ENCODE results near the gene ARL5B.
"Not testable (repeated sequence)": the region's sequence is repeated elsewhere in the genome, so short reads cannot be mapped to it uniquely, and the experiment has no call there.

ARL5B gene, protein sequence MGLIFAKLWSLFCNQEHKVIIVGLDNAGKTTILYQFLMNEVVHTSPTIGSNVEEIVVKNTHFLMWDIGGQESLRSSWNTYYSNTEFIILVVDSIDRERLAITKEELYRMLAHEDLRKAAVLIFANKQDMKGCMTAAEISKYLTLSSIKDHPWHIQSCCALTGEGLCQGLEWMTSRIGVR

DNA sequence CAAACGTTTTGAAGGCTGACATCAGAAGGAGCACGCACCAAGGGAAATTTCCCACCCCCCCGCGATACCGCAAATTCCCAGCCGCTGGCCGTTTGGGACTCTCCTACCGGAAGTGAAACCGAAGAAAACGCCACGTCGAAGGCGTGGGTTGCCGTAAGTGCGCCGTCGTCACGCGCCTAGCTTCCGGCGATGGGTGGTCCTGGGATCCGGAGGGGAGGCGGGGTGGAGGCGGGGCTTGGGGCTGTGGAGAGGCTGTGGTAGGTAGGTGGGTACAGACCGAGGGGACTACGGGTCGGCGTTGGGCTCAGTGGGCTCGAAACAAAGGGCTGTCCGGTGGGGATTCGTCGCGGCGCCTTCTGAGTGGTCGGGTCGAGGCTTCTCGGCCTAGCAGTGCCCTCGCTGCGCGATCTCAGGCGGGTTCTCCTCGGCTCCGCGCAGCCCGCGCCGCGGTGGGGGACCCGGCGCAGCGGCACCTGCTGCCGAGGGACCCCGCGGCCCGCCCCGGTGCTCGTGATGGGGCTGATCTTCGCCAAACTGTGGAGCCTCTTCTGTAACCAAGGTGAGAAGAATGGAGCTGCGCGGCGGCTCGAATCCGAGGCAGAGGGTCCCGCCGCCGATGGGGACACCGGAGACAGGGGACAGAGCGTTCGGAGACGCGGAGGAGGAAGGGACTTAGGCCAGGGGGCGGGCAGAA is at the start of gene ARL5B:
Gene ARL5B (plus strand): TSS at position 307 of the 694 bp plus-strand sequence. CDS start 207 bp downstream, at position 514.
- H3K27me3 Mint-ChIP-seq: no peaks in the 10 kb centered on the region
- H3K4me1 Mint-ChIP-seq (ENCODE audit: low read depth): peaks cover 42% of the 10 kb centered on the region
- H3K36me3 Mint-ChIP-seq: peaks cover 7% of the 10 kb centered on the region
- H3K27ac Mint-ChIP-seq: peak within 1 kb of the TSS; percentile 96
- H3K4me3 Mint-ChIP-seq: peak within 1 kb of the TSS; percentile 99
- H3K9me3 Mint-ChIP-seq (ENCODE audit: low read depth): no peaks in the 10 kb centered on the region

DNA sequence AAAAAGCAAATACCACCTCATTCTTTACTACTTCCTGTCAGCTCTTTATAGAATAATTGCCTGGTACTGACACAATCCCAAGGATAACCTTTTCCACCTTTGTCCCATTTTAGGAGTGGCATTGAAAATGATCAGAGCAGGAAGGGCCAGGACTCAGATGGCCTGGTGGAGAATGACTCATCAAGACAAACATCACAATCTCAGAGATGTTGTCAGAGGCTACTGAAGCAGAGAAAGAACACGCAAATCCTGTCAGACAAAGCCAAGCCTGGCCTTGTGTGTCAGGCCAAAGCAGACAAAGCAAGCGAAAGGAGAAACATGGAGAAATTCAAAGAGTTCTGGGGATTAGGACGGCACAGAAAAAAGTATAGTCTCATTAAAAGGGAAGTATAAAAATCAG is 48.7 kb upstream of the ARL5B start:
- peak overlapping the region; percentile 41 for H3K27ac Mint-ChIP-seq
- H3K4me1 Mint-ChIP-seq (ENCODE audit: low read depth): peaks cover 5% of the 10 kb centered on the region
- H3K9me3 Mint-ChIP-seq (ENCODE audit: low read depth): no peaks in the 10 kb centered on the region
- peaks cover 30% of the 10 kb centered on the region for H3K36me3 Mint-ChIP-seq
- no peak overlapping the region for H3K4me3 Mint-ChIP-seq
- no peaks in the 10 kb centered on the region for H3K27me3 Mint-ChIP-seq

DNA sequence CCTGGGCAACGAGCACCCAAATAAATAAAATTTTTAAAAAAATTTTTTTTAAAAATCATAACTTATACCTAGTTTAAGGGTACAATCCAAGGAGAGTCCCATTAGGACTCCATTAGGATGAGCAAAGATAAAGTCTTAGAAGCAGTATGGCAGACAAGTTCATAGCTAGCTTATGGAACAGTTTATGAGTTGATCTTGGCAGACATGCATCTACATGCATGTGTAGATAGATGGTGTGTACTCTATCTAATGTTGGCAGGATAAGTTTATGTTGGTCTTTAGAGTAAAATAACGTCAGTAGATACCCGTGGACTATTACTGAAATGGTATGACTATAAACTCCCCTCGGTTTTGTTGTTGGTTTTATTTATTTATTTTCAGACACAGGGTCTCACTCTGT is 48.1 kb upstream of the ARL5B start:
- H3K27me3 Mint-ChIP-seq: no peaks in the 10 kb centered on the region
- H3K4me1 Mint-ChIP-seq (ENCODE audit: low read depth): peaks cover 5% of the 10 kb centered on the region
- no peak overlapping the region for H3K27ac Mint-ChIP-seq
- H3K4me3 Mint-ChIP-seq: no peak overlapping the region
- no peaks in the 10 kb centered on the region for H3K9me3 Mint-ChIP-seq (ENCODE audit: low read depth)
- H3K36me3 Mint-ChIP-seq: peaks cover 27% of the 10 kb centered on the region

DNA sequence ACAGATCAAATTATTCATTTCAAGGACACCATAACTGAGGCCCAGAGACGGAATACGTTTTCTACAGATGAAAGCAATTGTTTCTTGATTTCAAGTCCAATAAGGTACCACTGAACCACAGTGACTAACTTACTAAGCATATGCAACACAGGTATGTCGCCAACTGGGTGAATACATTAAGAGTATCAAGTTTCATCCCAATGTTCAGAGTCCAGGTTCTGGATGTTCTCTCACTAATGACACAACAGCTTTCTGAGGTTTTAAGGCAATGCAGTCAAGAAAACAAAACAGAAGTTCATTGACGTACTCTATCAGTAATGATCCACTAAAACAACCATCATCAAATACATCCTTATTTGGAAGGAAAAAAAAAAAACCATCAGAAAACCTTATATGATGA is 43.6 kb upstream of the ARL5B start:
- H3K4me3 Mint-ChIP-seq: no peak overlapping the region
- H3K9me3 Mint-ChIP-seq (ENCODE audit: low read depth): no peaks in the 10 kb centered on the region
- no peak overlapping the region for H3K27ac Mint-ChIP-seq
- no peaks in the 10 kb centered on the region for H3K4me1 Mint-ChIP-seq (ENCODE audit: low read depth)
- H3K36me3 Mint-ChIP-seq: peaks cover 34% of the 10 kb centered on the region
- H3K27me3 Mint-ChIP-seq: no peaks in the 10 kb centered on the region

DNA sequence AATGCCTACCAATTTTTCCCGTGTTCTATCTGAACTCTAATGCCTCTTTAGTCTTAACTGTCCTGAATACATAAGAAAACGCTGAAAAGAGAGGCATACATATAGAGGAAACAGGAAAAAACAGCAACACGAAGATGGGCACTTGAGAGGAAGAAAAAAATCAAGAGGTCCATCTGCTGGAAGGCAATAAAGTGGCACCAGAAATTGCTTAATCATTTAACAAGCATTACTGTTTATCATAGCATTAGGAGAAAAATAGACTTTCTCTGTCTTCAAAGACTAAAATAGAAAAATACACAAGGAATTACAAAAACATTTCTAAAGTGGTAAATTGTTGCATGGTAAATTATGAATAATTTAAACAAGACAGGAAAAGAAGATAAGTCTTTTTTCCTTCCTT is 42.9 kb upstream of the ARL5B start:
- no peaks in the 10 kb centered on the region for H3K9me3 Mint-ChIP-seq (ENCODE audit: low read depth)
- H3K36me3 Mint-ChIP-seq: peaks cover 35% of the 10 kb centered on the region
- H3K4me3 Mint-ChIP-seq: no peak overlapping the region
- no peaks in the 10 kb centered on the region for H3K27me3 Mint-ChIP-seq
- no peaks in the 10 kb centered on the region for H3K4me1 Mint-ChIP-seq (ENCODE audit: low read depth)
- no peak overlapping the region for H3K27ac Mint-ChIP-seq

DNA sequence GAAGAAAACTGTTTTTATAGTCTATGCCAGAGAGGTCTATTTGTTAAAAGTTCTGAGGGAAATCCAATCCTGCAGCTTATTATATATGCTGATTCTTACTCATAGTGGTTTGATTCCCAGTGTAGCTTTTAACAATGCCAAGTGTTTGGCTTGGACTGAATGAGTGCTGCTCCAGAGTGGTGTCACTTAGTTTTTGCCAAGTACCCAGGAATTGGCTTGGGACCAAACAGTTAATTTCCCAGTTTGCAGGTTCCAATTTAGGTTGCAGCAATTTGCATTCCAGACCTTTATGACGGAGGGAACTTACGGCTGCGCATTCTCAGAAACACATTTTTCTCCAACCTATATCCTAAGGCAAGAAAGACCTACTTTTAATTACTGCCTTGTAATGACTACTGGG is 40.2 kb upstream of the ARL5B start:
- no peaks in the 10 kb centered on the region for H3K4me1 Mint-ChIP-seq (ENCODE audit: low read depth)
- H3K36me3 Mint-ChIP-seq: peaks cover 25% of the 10 kb centered on the region
- no peaks in the 10 kb centered on the region for H3K27me3 Mint-ChIP-seq
- no peak overlapping the region for H3K4me3 Mint-ChIP-seq
- no peaks in the 10 kb centered on the region for H3K9me3 Mint-ChIP-seq (ENCODE audit: low read depth)
- H3K27ac Mint-ChIP-seq: no peak overlapping the region

DNA sequence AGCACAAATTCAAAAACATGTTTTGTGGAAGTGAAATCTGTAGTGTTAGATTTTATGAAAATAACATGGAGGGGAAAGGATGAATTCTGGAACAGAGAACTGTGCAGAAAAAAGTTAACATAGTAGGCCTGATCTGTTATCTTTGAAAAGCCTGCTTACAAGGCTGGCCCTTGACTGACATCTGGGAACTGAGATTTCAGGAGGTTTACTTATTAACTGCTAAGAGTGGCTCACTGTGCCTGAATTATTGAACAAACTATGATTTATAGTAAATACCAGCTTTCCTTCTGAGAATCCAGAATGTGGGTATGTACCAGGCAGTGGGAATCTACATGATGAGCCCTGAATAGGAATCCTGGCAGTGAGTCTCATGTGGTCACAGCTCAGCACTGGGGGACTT is 38.4 kb upstream of the ARL5B start:
- H3K27ac Mint-ChIP-seq: no peak overlapping the region
- peaks cover 25% of the 10 kb centered on the region for H3K36me3 Mint-ChIP-seq
- no peaks in the 10 kb centered on the region for H3K27me3 Mint-ChIP-seq
- H3K9me3 Mint-ChIP-seq (ENCODE audit: low read depth): no peaks in the 10 kb centered on the region
- no peaks in the 10 kb centered on the region for H3K4me1 Mint-ChIP-seq (ENCODE audit: low read depth)
- H3K4me3 Mint-ChIP-seq: no peak overlapping the region

DNA sequence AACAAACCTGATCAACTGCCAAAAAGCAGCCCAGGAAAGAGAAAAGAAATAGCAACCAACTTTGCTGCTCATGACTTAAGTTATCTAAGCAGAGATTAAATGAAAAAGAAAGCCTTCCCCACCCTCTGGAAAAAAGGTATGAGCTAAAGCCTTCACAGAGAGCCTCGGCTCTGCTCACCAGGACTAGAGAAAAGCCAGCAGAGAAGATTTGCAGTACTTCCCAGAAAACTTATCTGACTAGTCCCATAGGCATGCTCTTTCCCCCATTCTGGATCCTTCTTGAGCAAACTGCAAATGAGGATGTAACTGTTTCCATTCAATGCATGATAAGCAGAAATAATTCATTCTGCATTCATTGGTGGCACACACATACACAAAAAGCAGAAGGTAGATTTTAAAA is 35.6 kb upstream of the ARL5B start:
- H3K4me1 Mint-ChIP-seq (ENCODE audit: low read depth): peaks cover 19% of the 10 kb centered on the region
- not testable (repeated sequence) for H3K4me3 Mint-ChIP-seq; H3K27me3 Mint-ChIP-seq; H3K9me3 Mint-ChIP-seq (ENCODE audit: low read depth); H3K27ac Mint-ChIP-seq
- H3K36me3 Mint-ChIP-seq: peaks cover 18% of the 10 kb centered on the region

DNA sequence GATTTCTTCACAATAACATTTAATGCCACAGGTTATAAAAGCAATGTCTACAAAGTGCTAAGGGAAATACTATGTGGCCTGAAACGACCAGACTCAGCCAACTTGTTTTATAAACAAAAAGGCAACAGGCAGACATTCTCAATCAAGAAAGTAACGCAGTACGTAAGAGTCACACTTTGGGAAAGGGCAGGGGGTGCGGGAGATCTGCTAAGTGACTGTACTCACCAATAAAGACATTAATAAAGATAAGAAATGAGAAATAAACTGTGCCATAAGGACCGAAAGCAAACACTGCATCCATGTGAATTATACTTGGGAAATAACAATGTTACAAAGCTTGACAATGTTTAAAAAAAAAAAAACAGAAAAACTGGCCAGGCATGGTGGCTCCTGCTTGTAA is 33.3 kb upstream of the ARL5B start:
- peaks cover 12% of the 10 kb centered on the region for H3K36me3 Mint-ChIP-seq
- no peak overlapping the region for H3K27ac Mint-ChIP-seq
- H3K4me3 Mint-ChIP-seq: peak overlapping the region; percentile 44
- H3K9me3 Mint-ChIP-seq (ENCODE audit: low read depth): no peaks in the 10 kb centered on the region
- H3K4me1 Mint-ChIP-seq (ENCODE audit: low read depth): peaks cover 20% of the 10 kb centered on the region
- H3K27me3 Mint-ChIP-seq: no peaks in the 10 kb centered on the region

DNA sequence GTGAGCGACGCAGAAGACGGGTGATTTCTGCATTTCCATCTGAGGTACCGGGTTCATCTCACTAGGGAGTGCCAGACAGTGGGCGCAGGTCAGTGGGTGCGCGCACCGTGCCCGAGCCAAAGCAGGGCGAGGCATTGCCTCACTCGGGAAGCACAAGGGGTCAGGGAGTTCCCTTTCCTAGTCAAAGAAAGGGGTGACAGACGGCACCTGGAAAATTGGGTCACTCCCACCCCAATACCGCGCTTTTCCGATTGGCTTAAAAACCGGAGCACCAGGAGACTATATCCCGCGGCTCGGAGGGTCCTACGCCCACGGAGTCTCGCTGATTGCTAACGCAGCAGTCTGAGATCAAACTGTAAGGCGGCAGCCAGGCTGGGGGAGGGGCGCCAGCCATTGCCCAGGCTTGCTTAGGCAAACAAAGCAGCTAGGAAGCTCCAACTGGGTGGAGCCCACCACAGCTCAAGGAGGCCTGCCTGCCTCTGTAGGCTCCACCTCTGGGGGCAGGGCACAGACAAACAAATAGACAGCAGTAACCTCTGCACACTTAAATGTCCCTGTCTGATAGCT is 31.7 kb upstream of the ARL5B start:
- Mint-ChIP-seq H3K4me1 (ENCODE audit: low read depth) (peaks cover 20% of the 10 kb centered on the region), H3K4me3 (peak overlapping the region; percentile 86), H3K27ac (peak overlapping the region; percentile 81)
- H3K27me3 Mint-ChIP-seq; H3K36me3 Mint-ChIP-seq; H3K9me3 Mint-ChIP-seq (ENCODE audit: low read depth): not testable (repeated sequence)

DNA sequence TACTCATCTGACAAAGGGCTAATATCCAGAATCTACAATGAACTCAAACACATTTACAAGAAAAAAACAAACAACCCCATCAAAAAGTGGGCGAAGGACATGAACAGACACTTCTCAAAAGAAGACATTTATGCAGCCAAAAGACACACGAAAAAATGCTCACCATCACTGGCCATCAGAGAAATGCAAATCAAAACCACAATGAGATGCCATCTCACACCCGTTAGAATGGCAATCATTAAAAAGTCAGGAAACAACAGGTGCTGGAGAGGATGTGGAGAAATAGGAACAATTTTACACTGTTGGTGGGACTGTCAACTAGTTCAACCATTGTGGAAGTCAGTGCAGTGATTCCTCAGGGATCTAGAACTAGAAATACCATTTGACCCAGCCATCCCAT is 26.7 kb upstream of the ARL5B start:
- H3K9me3 Mint-ChIP-seq (ENCODE audit: low read depth); H3K4me3 Mint-ChIP-seq; H3K27ac Mint-ChIP-seq; H3K4me1 Mint-ChIP-seq (ENCODE audit: low read depth); H3K36me3 Mint-ChIP-seq; H3K27me3 Mint-ChIP-seq: not testable (repeated sequence)

DNA sequence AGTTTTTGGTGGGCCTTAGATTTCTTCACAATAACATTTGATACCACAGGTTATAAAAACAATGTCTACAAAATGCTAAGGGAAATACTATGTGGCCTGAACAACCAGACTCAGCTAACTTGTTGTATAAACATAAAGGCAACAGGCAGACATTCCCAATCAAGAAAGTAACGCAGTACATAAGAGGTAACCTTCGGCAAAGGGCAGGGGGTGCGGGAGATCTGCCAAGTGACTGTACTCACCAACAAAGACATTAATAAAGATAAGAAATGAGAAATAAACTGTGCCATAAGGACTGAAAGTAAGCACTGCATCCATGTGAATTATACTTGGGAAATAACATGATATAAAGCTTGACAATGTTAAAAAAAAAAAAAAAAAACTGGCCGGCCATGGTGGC is 23.2 kb upstream of the ARL5B start:
- H3K4me1 Mint-ChIP-seq (ENCODE audit: low read depth): no peaks in the 10 kb centered on the region
- no peak overlapping the region for H3K27ac Mint-ChIP-seq
- no peak overlapping the region for H3K4me3 Mint-ChIP-seq
- H3K9me3 Mint-ChIP-seq (ENCODE audit: low read depth): no peaks in the 10 kb centered on the region
- H3K36me3 Mint-ChIP-seq: peaks cover 8% of the 10 kb centered on the region
- no peaks in the 10 kb centered on the region for H3K27me3 Mint-ChIP-seq

DNA sequence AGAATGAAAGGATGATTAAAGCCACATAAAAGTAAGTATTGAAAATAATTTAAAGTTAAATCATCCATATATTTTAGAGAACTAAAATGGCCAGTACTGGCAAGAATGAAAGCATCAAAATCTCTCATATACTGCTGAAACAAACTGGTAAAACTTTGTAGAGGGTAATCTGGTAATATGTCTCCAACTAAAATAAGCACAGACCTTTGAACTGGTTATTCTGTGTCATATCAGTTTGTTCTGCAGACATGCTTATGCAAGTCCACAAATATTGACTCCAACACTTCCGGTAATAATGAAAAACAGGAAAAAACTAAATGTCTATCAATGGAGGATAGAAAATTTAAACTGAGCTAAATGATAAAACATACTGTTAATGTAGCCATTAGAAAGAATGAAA is 21.8 kb upstream of the ARL5B start:
- not testable (repeated sequence) for H3K4me3 Mint-ChIP-seq; H3K27me3 Mint-ChIP-seq; H3K9me3 Mint-ChIP-seq (ENCODE audit: low read depth); H3K27ac Mint-ChIP-seq; H3K36me3 Mint-ChIP-seq; H3K4me1 Mint-ChIP-seq (ENCODE audit: low read depth)

DNA sequence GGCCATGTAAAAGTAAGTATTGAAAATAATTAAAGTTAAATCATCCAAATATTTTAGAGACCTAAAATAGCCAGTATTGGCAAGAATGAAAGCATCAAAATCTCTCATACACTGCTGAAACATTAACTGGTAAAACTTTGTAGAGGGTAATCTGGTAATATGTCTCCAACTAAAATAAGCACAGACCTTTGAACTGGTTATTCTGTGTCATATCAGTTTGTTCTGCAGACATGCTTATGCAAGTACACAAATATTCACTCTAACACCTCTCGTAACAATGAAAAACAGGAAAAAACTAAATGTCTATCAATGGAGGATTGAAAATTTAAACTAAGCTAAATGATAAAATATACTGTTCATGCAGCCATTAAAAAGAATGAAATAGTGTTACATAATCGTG is 19.5 kb upstream of the ARL5B start:
- H3K27ac Mint-ChIP-seq; H3K4me3 Mint-ChIP-seq; H3K27me3 Mint-ChIP-seq; H3K36me3 Mint-ChIP-seq; H3K9me3 Mint-ChIP-seq (ENCODE audit: low read depth); H3K4me1 Mint-ChIP-seq (ENCODE audit: low read depth): not testable (repeated sequence)

DNA sequence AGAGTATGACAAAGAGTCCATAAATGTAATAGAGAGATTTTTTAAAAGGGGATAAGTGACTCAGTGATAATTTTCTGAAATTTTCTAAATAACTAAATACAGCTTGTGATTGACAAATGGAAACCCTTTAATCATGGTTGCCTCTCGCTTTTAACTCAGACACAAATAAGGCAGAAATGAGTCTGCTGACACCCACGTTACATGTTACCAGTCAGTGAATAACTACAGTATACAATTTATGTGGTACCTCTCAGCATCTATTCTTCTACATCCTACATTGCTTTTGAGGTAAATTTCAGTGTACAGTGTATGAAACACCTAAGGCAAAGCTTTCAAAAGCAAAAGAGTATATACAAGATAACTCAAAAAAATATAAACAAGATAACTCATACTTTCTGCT is 12.1 kb upstream of the ARL5B start:
- Mint-ChIP-seq H3K4me3 (no peak overlapping the region), H3K9me3 (ENCODE audit: low read depth) (no peaks in the 10 kb centered on the region), H3K4me1 (ENCODE audit: low read depth) (peaks cover 48% of the 10 kb centered on the region), H3K27ac (no peak overlapping the region), H3K36me3 (no peaks in the 10 kb centered on the region), H3K27me3 (no peaks in the 10 kb centered on the region)

DNA sequence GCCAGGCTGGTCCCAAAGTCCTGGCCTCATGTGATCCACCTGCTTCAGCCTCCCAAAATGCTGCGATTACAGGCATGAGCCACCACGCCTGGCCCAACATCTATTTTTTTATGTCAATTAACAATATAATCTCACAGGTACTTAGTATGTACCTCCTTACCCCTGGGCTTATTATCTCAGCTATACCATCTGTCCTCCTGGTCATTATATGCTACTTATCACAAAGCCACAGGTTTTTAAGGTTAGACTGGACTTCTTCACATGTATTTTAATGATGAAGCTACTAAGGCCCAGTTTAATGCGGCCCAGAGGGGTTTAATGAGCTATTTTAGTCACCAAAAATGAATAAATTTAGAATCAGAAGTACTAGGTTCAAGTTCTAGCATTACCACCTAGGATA is 11.3 kb upstream of the ARL5B start:
- Mint-ChIP-seq H3K27ac (no peak overlapping the region), H3K4me3 (peak overlapping the region; percentile 54), H3K36me3 (no peaks in the 10 kb centered on the region)

More for the DNA sequence above, 11.3 kb upstream of the ARL5B start:
- Mint-ChIP-seq H3K27me3 (no peaks in the 10 kb centered on the region), H3K9me3 (ENCODE audit: low read depth) (no peaks in the 10 kb centered on the region), H3K4me1 (ENCODE audit: low read depth) (peaks cover 52% of the 10 kb centered on the region)
